ENCODE results near the gene FAM13A. TPM values are rescaled to one million over a fixed set of nuclear protein-coding genes. Genes with fewer than 3 reads are reported as not detected.

FAM13A gene
- total and polyA plus RNA-seq, 2 of the 4 experiments (the other 2 are of a cell fraction): 13.1 to 22.0 TPM

DNA sequence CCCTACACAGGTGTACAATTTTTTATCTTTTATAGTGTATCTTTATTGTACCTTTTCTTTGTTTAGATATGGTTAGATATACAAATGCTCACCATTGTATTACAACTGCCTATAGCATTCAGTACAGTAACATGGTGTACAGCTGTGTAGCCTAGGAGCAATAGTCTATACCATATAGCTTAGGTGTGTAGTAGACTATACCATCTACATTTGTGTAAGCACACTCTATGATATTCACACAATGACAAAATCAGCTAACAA lies 80.3 kb downstream of the FAM13A start:
- Histone ChIP-seq H2BK5ac (ENCODE audit: low read depth, low read length, poor library complexity, severe bottlenecking) (no peak overlapping the region), H3K4me3 (ENCODE audit: insufficient read depth, low read depth, low read length) (no peak overlapping the region), H3K56ac (ENCODE audit: extremely low read depth, insufficient read depth, low read length) (no peak overlapping the region), H3K27me3 (ENCODE audit: control insufficient read depth, insufficient read depth, low read length) (no peaks in the 10 kb centered on the region), H2BK120ac (ENCODE audit: low read depth, low read length) (no peak overlapping the region), H2BK20ac (ENCODE audit: low read depth, low read length) (no peak overlapping the region), H2BK15ac (ENCODE audit: low read depth, low read length) (no peak overlapping the region), H3K9ac (ENCODE audit: low read depth, low read length) (no peak overlapping the region), H3K18ac (ENCODE audit: low read depth, low read length) (no peak overlapping the region), H3K14ac (replicated peaks; ENCODE audit: low read depth, low read length) (no peak overlapping the region), H3K79me1 (ENCODE audit: low read depth in 1 of 2, low read length in 2 of 2) (no peaks in the 10 kb centered on the region), H3K4ac (ENCODE audit: low read depth, low read length) (no peak overlapping the region), H2AK9ac (replicated peaks; ENCODE audit: low read depth, low read length, poor library complexity) (no peak overlapping the region), H3K9me3 (ENCODE audit: control insufficient read depth, insufficient read depth, low read length) (no peaks in the 10 kb centered on the region), H3K9me1 (ENCODE audit: insufficient read depth, low read length) (no peaks in the 10 kb centered on the region), H4K5ac (ENCODE audit: low read depth, low read length) (no peak overlapping the region), H4K8ac (ENCODE audit: low read depth in 2 of 2, low read length in 2 of 2) (no peak overlapping the region), H4K20me1 (ENCODE audit: insufficient read depth, low read length) (no peaks in the 10 kb centered on the region), H4K91ac (ENCODE audit: insufficient read depth, low read depth, low read length) (no peak overlapping the region), H2AK5ac (ENCODE audit: low read depth, low read length) (no peak overlapping the region), H3K4me2 (ENCODE audit: low read depth, low read length) (no peak overlapping the region), H3K27ac (ENCODE audit: insufficient read depth, low read length) (no peak overlapping the region), H2AFZ (replicated peaks; ENCODE audit: low read length, poor library complexity) (no peak overlapping the region), H3K4me1 (ENCODE audit: control insufficient read depth, insufficient read depth, low read length) (peaks cover under 1% of the 10 kb centered on the region; the same call in 1 of the 2 replicates), H3K23ac (ENCODE audit: low read depth, low read length) (no peak overlapping the region), H3K36me3 (ENCODE audit: control insufficient read depth, insufficient read depth, low read length) (no peaks in the 10 kb centered on the region)
- POLR2A ChIA-PET (ENCODE audit: unreplicated experiment): no interaction called here
- CTCF ChIA-PET: no interaction called here
- no peak for ATAC-seq (ENCODE audit: low read depth)
- no peak for DNase-seq
- no TSS peak for BruUV-seq (replicated peaks)
- in situ Hi-C loops (cut with MboI; ENCODE audit: low sequenced_read_pairs): no loop called here
- dilution Hi-C loops (cut with HindIII; ENCODE audit: low sequenced_read_pairs, unreplicated experiment): no loop called here
- TF ChIP-seq MAFK (IDR thresholded peaks at IDR 0.05; ENCODE audit: low read depth, low read length): no peak
- intact Hi-C loops (cut with micrococcal nuclease): no loop called here

All from IMR-90 (cell line).